Adrenal gland (tissue), 12 donors: ENCODE measurements around the gene RPEL1. TPM values are rescaled to one million over a fixed set of nuclear protein-coding genes. Genes with fewer than 3 reads are reported as not detected.
"Not testable (repeated sequence)": the region's sequence is repeated elsewhere in the genome, so short reads cannot be mapped to it uniquely, and the experiment has no call there.

Experiments used
- DNase-seq, 7 donors: peaks; one replicate each; pipeline ENCODE4 v3.0.0-alpha.2; 2019 to 2020
- H3K27ac ChIP-seq, 5 donors: fragments of 200-600 bp; sonication (generic) in 4 of 5; 1 replicate in 3 of 5; 2 replicates in 2 of 5; pipeline versions ENCODE4 v1.5.1 to v1.8.0; 2016 to 2020; ENCODE audit warnings: mild to moderate bottlenecking in 1 of 5
- H3K27me3 ChIP-seq: fragments of 200-600 bp; 2 replicates; pipeline ENCODE4 v1.8.0; 2021
- H3K36me3 ChIP-seq, 2 donors: fragments of 200-600 bp; replicated peaks in 1 of 2; 1 replicate in 1 of 2; 2 replicates in 1 of 2; pipeline versions ENCODE4 v1.5.1 to v1.8.0; 2018 to 2022
- H3K4me1 ChIP-seq, 2 donors: fragments of 200-600 bp; replicated peaks in 1 of 2; 1 replicate in 1 of 2; 2 replicates in 1 of 2; pipeline versions ENCODE4 v1.5.1 to v1.8.0; 2018 to 2021
- H3K4me3 ChIP-seq, 4 donors: fragments of 200-600 bp; sonication (generic) in 3 of 4; one replicate each; pipeline ENCODE4 v1.5.1; 2016 to 2018
- H3K9me3 ChIP-seq, 3 donors: fragments of 200-600 bp; sonication (generic) in 1 of 3; replicated peaks in 1 of 3; 1 replicate in 2 of 3; 2 replicates in 1 of 3; pipeline versions ENCODE4 v1.5.1 to v1.8.0; 2016 to 2021
- CTCF ChIP-seq, 6 experiments: fragments of 450-650 bp in 4 of 6; fragments of 200-600 bp in 2 of 6; sonication (generic) in 1 of 6; IDR thresholded peaks; 1 replicate in 5 of 6; 2 replicates in 1 of 6; pipeline versions ENCODE4 v1.5.1 to v1.8.0; 2016 to 2021; ENCODE audit warnings: antibody characterized with exemption in 6 of 6, mild to moderate bottlenecking in 2 of 6, moderate library complexity in 1 of 6
- POLR2A ChIP-seq, 2 donors: fragments of 450-650 bp; IDR thresholded peaks; one replicate each; pipeline ENCODE4 v1.6.1; 2017; ENCODE audit warnings: antibody characterized with exemption in 2 of 2, mild to moderate bottlenecking in 2 of 2, moderate library complexity in 1 of 2
- WGBS, 4 donors: extraction: QIAGEN DNeasy Blood & Tissue Kit in 2 of 4; methylation state at CpG; one replicate each; pipeline versions ENCODE4 v1.1.5 to v1.1.7; 2013 to 2017; 5-methylcytosine and 5-hydroxymethylcytosine counted together
- intact Hi-C, 2 donors: fragments of 100-400 bp; cut with DNase I; formaldehyde crosslinking; loops; one replicate each; pipeline versions ENCODE4 v1.14.1 to v1.15.0; 2022 to 2023
- polyA plus RNA-seq, 3 donors: library from polyadenylated mRNA; stranded (reverse); fragments of 200-250 nt in 2 of 3; fragments of 350-450 nt in 1 of 3; fragmentation: Illumina TruSeq in 1 of 3; extraction: RNeasy Lipid Tissue Mini Kit (QIAGEN cat#74804) in 1 of 3; gene quantifications; one replicate each; pipeline ENCODE4 v1.2.3, GENCODE V29; 2013 to 2014
- total RNA-seq, 9 donors: library from RNA; depleted of rRNA in 4 of 9; stranded (reverse); fragments of >200 nt in 4 of 9; fragments of 120-200 nt in 1 of 9; fragmentation: NEBNext Ultra II Directional in 1 of 9; extraction: Animal tissue kit (Norgen Biotek cat#: 25700) in 1 of 9; gene quantifications; one replicate each; pipeline versions ENCODE4 v1.1.0 to v1.2.4, GENCODE V29; 2013 to 2023
- donor health status: healthy with polysubstance abuse.
- donor health status: Bipolar disorder and iron deficiency.
- donor health status: DM: yes; HTN: yes; CAD: no.
- donor health status: DM: no; HTN: no; CAD: no.
- donor health status: DM: no; HTN: no; CAD: no.
- donor health status: DM: yes; HTN: yes; CAD: no.

Gene RPEL1
- total and polyA plus RNA-seq, 12 donors = 0.09 to 0.11 TPM; not detected in 10

DNA sequence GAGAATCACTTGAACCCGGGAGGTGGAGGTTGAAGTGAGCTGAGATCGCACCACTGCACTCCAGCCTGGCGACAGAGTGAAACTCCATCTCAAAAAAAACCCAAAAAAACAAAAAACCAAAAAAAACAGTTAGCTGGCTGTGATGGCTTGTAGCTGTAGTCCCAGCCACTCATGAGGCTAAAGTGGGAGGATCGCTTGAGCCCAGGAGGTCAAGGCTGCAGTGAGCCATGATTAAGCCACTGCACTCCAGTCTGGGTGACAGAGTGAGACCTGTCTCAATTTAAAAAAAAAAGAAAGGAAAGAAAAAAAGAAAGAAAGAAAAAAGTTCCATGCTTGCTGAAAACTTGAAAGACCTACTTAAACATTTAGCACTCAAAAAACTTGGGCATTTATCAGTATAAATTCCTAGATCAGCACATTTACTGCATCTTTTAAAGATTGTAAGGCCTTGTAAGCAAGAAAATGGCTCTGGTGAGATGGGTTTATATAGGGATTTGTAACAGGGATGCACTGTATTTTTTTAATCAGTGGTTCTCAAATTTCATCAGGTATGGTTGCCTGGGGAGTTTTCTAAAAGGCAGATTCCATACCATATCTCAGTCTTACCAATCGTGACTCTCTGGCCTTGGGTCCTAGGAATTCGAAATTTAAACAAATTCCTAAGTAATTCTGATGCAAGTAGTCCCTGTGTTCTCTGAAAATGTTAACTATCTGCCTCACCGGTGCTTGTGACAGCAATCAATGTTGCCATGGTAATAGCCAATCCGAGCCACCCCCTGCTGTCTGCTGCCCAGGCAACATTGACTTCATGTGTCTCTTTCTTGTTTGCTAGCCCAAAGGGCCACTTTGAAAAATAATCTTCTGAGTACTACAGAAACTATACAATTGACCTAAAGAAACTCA, 41.1 kb upstream of the RPEL1 start:
- Histone ChIP-seq H3K27ac (peak overlapping the region in 3 of 5 donors; percentile 51 to 59 (median 52)), H3K27me3 (no peaks in the 10 kb centered on the region), H3K9me3 (no peaks in the 10 kb centered on the region), H3K36me3 (no peaks in the 10 kb centered on the region), H3K4me1 (peaks cover 0 to 12% of the 10 kb centered on the region in 2 donors), H3K4me3 (no peak overlapping the region)
- intact Hi-C loops = no loop called here
- TF ChIP-seq CTCF (IDR thresholded peaks at IDR 0.05) = no peak
- TF ChIP-seq POLR2A (IDR thresholded peaks at IDR 0.05) = no peak
- peak; percentile 52 to 82 (median 76) for DNase-seq
- 54 to 62% (median 58%) methylated on average over 8 of the region's 8 CpGs for WGBS, 4 donors

DNA sequence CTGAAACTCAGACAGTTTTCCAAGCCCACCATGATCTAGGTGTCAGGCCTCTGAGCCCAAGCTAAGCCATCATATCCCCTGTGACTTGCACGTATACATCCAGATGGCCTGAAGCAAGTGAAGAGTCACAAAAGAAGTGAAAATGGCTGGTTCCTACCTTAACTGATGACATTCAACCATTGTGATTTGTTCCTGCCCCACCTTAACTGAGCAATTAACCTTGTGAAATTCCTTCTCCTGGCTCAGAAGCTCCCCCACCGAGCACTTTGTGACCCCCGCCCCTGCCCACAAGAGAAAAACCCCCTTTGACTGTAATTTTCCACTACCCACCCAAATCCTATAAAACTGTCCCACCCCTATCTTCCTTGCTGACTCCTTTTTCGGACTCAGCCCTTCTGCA, 40.3 kb upstream of the RPEL1 start:
- H3K27me3 ChIP-seq, intact Hi-C loops, H3K27ac ChIP-seq, H3K9me3 ChIP-seq, DNase-seq, H3K36me3 ChIP-seq, H3K4me3 ChIP-seq: not testable (repeated sequence)
- 82 to 91% (median 87%) methylated on average over 4 of the region's 4 CpGs for WGBS, 4 donors
- H3K4me1 ChIP-seq = peaks cover 0 to 12% of the 10 kb centered on the region in 2 donors

DNA sequence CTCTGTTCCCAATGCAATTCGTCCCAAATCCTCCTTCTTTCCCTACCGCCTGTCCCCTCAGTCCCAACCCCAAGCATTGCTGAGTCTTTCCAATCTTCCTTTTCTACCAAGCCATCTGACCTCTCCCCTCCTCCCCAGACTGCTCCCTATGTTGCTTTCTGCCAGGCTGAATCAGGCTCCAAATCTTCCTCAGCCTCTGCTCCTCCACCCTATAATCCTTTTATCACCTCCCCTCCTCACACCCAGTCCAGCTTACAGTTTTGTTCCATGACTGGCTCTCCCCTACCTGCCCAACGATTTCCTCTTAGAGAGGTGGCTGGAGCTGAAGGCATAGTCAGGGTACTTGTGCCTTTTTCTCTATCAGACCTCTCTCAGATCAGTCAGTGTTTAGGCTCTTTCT, 39.0 kb upstream of the RPEL1 start:
- peaks cover 0 to 12% of the 10 kb centered on the region in 2 donors for H3K4me1 ChIP-seq
- intact Hi-C loops, H3K36me3 ChIP-seq, H3K9me3 ChIP-seq, H3K27ac ChIP-seq, DNase-seq, H3K27me3 ChIP-seq, H3K4me3 ChIP-seq: not testable (repeated sequence)
- WGBS, 4 donors = 81 to 93% (median 88%) methylated on average over 3 of the region's 3 CpGs

- 73 to 97% (median 77%) methylated on average over 2 of the region's 2 CpGs for WGBS, 4 donors
- H3K27me3 ChIP-seq = no peaks in the 10 kb centered on the region
- no peaks in the 10 kb centered on the region for H3K36me3 ChIP-seq
- H3K27ac ChIP-seq = no peak overlapping the region
- no peak for DNase-seq
- peaks cover 0 to 12% of the 10 kb centered on the region in 2 donors for H3K4me1 ChIP-seq
- intact Hi-C loops = no loop called here
- H3K4me3 ChIP-seq = no peak overlapping the region
- TF ChIP-seq POLR2A (IDR thresholded peaks at IDR 0.05) (no peak), CTCF (IDR thresholded peaks at IDR 0.05) (no peak)
- H3K9me3 ChIP-seq = peaks cover 0 to 4% (median 0%) of the 10 kb centered on the region in 3 donors
These were observed 38.5 kb upstream of the RPEL1 start for GRCh38 chr10:103207141-103207540.

GRCh38 chr10:103207643-103208042, 38.0 kb upstream of the RPEL1 start:
- peaks cover 0 to 12% of the 10 kb centered on the region in 2 donors for H3K4me1 ChIP-seq
- H3K27me3 ChIP-seq, intact Hi-C loops, H3K27ac ChIP-seq, DNase-seq, H3K36me3 ChIP-seq, H3K9me3 ChIP-seq, H3K4me3 ChIP-seq: not testable (repeated sequence)
- 60 to 77% (median 70%) methylated on average over 2 to 3 of the region's 3 CpGs for WGBS, 4 donors

- H3K9me3 ChIP-seq, H3K27me3 ChIP-seq, H3K36me3 ChIP-seq, intact Hi-C loops, DNase-seq, H3K4me3 ChIP-seq, H3K27ac ChIP-seq, H3K4me1 ChIP-seq: not testable (repeated sequence)
- 86 to 92% (median 91%) methylated on average over 4 of the region's 4 CpGs for WGBS, 4 donors
These were observed 35.4 kb upstream of the RPEL1 start for GRCh38 chr10:103210262-103210661.
